Urothelium cell line (cell line): ENCODE measurements around the gene MYH3.

Experiments used
- DNase-seq: peaks from one replicate; pipeline ENCODE4 v3.0.0; 2011; ENCODE audit warnings: low spot score, mixed read lengths
- FAIRE-seq: peaks from 2 replicates; lab custom pipeline; 2011; peaks lifted over from hg19 to GRCh38; lab: Jason Lieb, UNC

MYH3 gene

GRCh38 chr17:10614536-10615155, 42.5 kb downstream of the MYH3 start:
- no peak for FAIRE-seq
- peak; percentile 53 for DNase-seq

GRCh38 chr17:10613775-10614513, 43.2 kb downstream of the MYH3 start:
- FAIRE-seq = no peak

GRCh38 chr17:10612957-10613744, 44.0 kb downstream of the MYH3 start:
- FAIRE-seq (no peak), DNase-seq (no peak)

More at GRCh38 chr17:10613775-10614513, 43.2 kb downstream of the MYH3 start:
- DNase-seq = peak; percentile 40

GRCh38 chr17:10610884-10611283, 46.2 kb downstream of the MYH3 start:
- no peak for DNase-seq
- FAIRE-seq = no peak

GRCh38 chr17:10608244-10608643, 48.9 kb downstream of the MYH3 start:
- FAIRE-seq (no peak), DNase-seq (no peak)

- DNase-seq = no peak
- FAIRE-seq = no peak
Measured at GRCh38 chr17:10606110-10606509, 51.0 kb downstream of the MYH3 start.

- FAIRE-seq (no peak), DNase-seq (no peak)
Measured at GRCh38 chr17:10605221-10605783, 51.8 kb downstream of the MYH3 start.

- DNase-seq (no peak), FAIRE-seq (no peak)
Measured at GRCh38 chr17:10604521-10604920, 52.6 kb downstream of the MYH3 start.

GRCh38 chr17:10603931-10604330, 53.2 kb downstream of the MYH3 start:
- FAIRE-seq = no peak
- DNase-seq = no peak

- DNase-seq = no peak
- FAIRE-seq = no peak
Measured at GRCh38 chr17:10600571-10600970, 56.5 kb downstream of the MYH3 start.

GRCh38 chr17:10598621-10599020, 58.5 kb downstream of the MYH3 start:
- FAIRE-seq (no peak), DNase-seq (no peak)

GRCh38 chr17:10589553-10590145, 67.5 kb downstream of the MYH3 start:
- DNase-seq (no peak), FAIRE-seq (no peak)

- no peak for DNase-seq
- FAIRE-seq = no peak
Measured at GRCh38 chr17:10585529-10585928, 71.6 kb downstream of the MYH3 start.

GRCh38 chr17:10583834-10584233, 73.3 kb downstream of the MYH3 start:
- FAIRE-seq = no peak
- no peak for DNase-seq

GRCh38 chr17:10579270-10579669, 77.8 kb downstream of the MYH3 start:
- peak; percentile 6 for DNase-seq
- FAIRE-seq = no peak
